ENCODE results near the gene FEM1B.
"Not testable (repeated sequence)": the region's sequence is repeated elsewhere in the genome, so short reads cannot be mapped to it uniquely, and the experiment has no call there.

Gene FEM1B

DNA sequence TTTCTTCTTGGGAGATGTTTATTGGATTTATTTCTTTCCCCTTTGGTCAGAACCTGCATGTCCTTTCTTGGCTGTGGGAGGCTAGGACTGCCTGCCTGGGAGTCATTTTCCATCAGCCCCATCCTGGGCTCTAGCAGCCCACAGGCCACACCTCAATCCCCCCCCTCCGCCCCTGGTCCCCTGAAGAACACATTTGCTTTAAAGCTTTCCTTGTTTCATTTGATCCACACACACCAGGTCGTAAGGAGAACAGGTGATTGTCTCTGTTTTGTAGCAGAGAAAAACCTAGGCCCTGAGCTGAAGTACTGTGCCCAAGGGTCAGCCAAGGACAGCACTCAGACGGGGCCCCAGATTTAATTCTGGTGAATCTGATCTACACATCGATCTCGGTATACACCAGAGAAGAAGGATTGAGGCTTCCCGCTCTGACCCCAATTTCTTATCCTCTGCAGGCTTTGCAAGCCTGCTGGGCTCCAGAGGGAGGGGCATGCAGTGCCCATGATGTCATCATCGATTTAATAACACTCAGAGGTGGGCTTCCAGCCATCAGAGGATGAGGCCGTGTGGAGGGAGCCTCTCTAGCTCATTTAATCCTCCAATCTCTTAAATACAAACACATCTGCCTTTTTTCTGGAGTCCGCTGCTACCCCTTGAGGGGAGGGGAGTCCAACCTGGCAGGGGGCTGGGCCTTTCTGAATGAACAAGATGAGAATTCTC lies 46.3 kb upstream of the FEM1B start:
- TF ChIP-seq, protein P1, sequence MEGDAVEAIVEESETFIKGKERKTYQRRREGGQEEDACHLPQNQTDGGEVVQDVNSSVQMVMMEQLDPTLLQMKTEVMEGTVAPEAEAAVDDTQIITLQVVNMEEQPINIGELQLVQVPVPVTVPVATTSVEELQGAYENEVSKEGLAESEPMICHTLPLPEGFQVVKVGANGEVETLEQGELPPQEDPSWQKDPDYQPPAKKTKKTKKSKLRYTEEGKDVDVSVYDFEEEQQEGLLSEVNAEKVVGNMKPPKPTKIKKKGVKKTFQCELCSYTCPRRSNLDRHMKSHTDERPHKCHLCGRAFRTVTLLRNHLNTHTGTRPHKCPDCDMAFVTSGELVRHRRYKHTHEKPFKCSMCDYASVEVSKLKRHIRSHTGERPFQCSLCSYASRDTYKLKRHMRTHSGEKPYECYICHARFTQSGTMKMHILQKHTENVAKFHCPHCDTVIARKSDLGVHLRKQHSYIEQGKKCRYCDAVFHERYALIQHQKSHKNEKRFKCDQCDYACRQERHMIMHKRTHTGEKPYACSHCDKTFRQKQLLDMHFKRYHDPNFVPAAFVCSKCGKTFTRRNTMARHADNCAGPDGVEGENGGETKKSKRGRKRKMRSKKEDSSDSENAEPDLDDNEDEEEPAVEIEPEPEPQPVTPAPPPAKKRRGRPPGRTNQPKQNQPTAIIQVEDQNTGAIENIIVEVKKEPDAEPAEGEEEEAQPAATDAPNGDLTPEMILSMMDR (IDR thresholded peaks at IDR 0.05; ENCODE audit: low read depth, low read length) = no peak

DNA sequence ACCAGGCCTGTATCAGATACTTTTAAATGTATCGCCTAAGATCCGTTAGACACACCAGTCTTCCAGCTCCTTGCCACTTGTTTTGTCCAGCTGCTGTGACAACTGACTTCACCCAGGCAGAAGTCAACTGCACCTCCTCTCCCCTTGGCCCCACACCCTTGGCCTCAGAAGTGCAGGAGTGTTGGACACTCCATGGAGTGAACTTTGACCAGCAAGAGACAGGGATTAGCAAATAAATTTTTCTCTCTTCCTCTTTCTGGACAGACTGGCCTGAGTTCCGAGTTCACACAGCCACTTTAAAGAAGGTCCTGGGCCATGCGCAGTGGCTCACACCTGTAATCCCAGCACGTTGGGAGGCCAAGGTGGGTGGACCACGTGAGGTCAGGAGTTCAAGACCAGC lies 45.1 kb upstream of the FEM1B start:
- H3K4me3 ChIP-seq (replicated peaks in 1 of 2; ENCODE audit: low read depth in 2 of 2, low read length in 2 of 2) = no peak overlapping the region
- DNase-seq (ENCODE audit: low read depth in 2 of 2) = no peak
- TF ChIP-seq, protein P1 (IDR thresholded peaks at IDR 0.05; ENCODE audit: low read depth, low read length) = no peak

More for the DNA sequence above, 46.3 kb upstream of the FEM1B start:
- H3K4me3 ChIP-seq (replicated peaks in 1 of 2; ENCODE audit: low read depth in 2 of 2, low read length in 2 of 2) = no peak overlapping the region
- DNase-seq (ENCODE audit: low read depth in 2 of 2) = no peak

DNA sequence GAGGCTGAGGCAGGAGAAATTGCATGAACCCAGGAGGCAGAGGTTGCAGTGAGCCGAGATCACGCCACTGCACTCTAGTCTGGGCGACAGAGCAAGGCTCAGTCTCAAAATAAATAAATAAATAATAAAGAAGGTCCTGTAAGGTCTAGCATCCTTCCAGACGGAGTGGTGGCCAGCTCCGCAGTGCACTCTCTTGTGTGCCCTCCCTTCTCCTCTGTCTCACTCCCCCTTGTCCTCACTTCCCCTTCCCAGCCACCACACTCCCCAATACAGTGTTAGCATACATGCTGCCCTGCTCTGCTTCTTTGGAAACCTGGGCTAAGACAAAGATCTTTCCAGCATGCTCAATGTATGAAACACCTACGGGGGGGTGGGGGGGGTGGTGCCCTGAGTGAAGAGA lies 44.6 kb upstream of the FEM1B start:
- TF ChIP-seq, protein P1 (IDR thresholded peaks at IDR 0.05; ENCODE audit: low read depth, low read length) = no peak
- DNase-seq (ENCODE audit: low read depth in 2 of 2) = no peak
- no peak overlapping the region for H3K4me3 ChIP-seq (replicated peaks in 1 of 2; ENCODE audit: low read depth in 2 of 2, low read length in 2 of 2)

DNA sequence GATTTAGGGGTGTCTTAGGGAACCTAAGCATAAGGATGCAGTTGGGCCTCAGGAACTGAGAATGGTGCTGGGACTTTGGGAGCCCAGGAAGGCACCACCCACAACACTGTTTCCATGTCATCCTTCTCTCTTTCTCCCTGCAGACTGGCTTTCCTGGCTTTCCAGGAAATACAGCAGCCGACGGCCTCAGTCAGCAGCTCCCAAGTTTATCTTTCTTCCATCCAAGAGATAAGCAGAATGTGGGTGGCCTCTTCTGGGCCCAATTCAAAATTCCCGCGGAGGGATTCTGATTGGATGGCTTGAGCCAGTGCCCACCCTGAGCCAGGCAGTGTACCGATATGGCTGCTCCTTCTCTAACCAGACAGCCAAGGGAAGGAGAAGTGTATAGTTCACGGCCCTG lies 43.5 kb upstream of the FEM1B start:
- H3K4me3 ChIP-seq (replicated peaks in 1 of 2; ENCODE audit: low read depth in 2 of 2, low read length in 2 of 2) = no peak overlapping the region

DNA sequence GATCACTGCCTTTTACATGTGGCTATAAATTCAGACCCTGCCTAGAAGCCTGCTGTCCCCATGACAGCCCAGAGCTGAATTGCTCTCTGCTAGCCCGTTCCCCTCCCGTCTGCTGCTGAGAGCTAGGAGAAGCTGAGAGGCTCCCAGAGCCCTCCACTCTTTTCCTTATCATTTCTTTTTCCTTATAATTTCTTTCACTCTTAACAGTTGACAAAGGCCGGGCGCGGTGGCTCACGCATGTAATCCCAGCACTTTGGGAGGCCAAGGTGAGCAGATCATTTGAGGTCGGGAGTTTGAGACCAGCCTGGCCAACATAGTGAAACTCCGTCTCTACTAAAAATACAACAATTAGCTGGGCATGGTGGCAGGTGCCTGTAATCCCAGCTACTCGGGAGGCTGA lies 43.0 kb upstream of the FEM1B start:
- not testable (repeated sequence) for H3K4me3 ChIP-seq (replicated peaks in 1 of 2; ENCODE audit: low read depth in 2 of 2, low read length in 2 of 2); DNase-seq (ENCODE audit: low read depth in 2 of 2)

More for the DNA sequence above, 43.5 kb upstream of the FEM1B start:
- TF ChIP-seq, protein P1 (IDR thresholded peaks at IDR 0.05; ENCODE audit: low read depth, low read length) = no peak
- DNase-seq (ENCODE audit: low read depth in 2 of 2) = no peak

DNA sequence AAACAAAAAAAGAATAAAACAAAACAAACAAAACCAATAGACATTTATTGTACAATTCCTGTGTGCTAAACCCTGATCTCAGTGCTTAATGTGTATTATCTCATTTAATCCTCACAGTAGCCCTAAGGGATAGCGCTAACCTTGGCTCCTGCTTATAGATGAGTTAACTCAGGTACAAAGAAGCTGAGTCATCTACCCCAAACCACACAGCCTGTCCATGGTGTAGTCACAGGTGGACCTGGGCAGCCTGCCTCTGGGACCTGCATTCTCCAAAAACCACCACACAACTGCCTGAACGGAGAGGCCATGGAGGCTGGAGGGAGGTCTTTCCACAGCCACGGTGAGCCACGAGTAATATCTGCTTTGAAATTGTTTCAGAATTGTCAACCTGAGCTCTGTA lies 42.5 kb upstream of the FEM1B start:
- DNase-seq (ENCODE audit: low read depth in 2 of 2) = no peak
- TF ChIP-seq, protein P1 (IDR thresholded peaks at IDR 0.05; ENCODE audit: low read depth, low read length) = no peak

DNA sequence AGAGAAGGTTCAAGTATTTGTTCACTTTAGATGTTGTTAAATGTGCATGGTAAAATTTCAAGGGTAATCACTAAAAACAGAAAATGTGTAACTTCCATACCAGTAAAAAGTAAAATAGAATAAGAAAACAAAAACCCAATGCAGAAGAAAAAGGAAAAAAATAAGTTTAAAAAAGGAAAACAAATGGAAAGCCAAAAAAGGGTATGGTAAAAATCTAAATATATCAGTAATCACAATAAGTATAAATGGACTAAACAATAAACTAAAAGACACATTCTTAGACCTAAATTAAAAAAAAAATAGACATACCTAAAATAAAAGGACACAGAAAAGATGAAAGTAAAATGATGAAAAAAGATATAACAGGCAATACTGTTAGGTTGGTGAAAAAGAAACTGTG lies 38.5 kb upstream of the FEM1B start:
- TF ChIP-seq, protein P1 (IDR thresholded peaks at IDR 0.05; ENCODE audit: low read depth, low read length) = no peak
- H3K4me3 ChIP-seq (replicated peaks in 1 of 2; ENCODE audit: low read depth in 2 of 2, low read length in 2 of 2) = no peak overlapping the region
- no peak for DNase-seq (ENCODE audit: low read depth in 2 of 2)

More for the DNA sequence above, 42.5 kb upstream of the FEM1B start:
- H3K4me3 ChIP-seq (replicated peaks in 1 of 2; ENCODE audit: low read depth in 2 of 2, low read length in 2 of 2) = no peak overlapping the region
